Keratinocyte (primary cell): ENCODE measurements around the gene CHST7. TPM values are rescaled to one million over a fixed set of nuclear protein-coding genes. Genes with fewer than 3 reads are reported as not detected.

ENCODE experiments used
- DNase-seq: peaks from one replicate; pipeline ENCODE4 v3.0.0-alpha.2; 2011; ENCODE audit warnings: low read depth, missing footprints, low spot score
- FAIRE-seq: peaks from 2 replicates; lab custom pipeline; 2011; peaks lifted over from hg19 to GRCh38; lab: Jason Lieb, UNC
- H2AFZ ChIP-seq: 2 replicates; pipeline ENCODE4 v1.6.0; 2012; ENCODE audit warnings: low read length, control low read depth, inconsistent platforms; ENCODE audit not compliant: control insufficient read depth
- H3K27ac ChIP-seq: 2 replicates; pipeline ENCODE4 v1.5.1; 2011; ENCODE audit warnings: low read length; ENCODE audit not compliant: control insufficient read depth, insufficient read depth
- H3K27me3 ChIP-seq: 3 replicates; pipeline ENCODE4 v1.6.0; 2011; ENCODE audit warnings: low read length; ENCODE audit not compliant: control insufficient read depth, insufficient read depth; ENCODE audit errors: extremely low read depth
- H3K36me3 ChIP-seq, 2 experiments: 2 replicates in 1 of 2; 3 replicates in 1 of 2; pipeline ENCODE4 v1.5.1; 2011; ENCODE audit warnings: low read length in 2 of 2, mild to moderate bottlenecking in 1 of 2; ENCODE audit not compliant: control insufficient read depth in 2 of 2, insufficient read depth in 2 of 2; ENCODE audit errors: extremely low read depth in 1 of 2
- H3K4me1 ChIP-seq: 3 replicates; pipeline ENCODE4 v1.5.1; 2011; ENCODE audit warnings: low read length; ENCODE audit not compliant: control insufficient read depth, insufficient read depth; ENCODE audit errors: extremely low read depth
- H3K4me2 ChIP-seq: 3 replicates; pipeline ENCODE4 v1.6.0; 2011; ENCODE audit warnings: low read depth, low read length; ENCODE audit not compliant: control insufficient read depth, insufficient read depth; ENCODE audit errors: extremely low read depth
- H3K4me3 ChIP-seq, 3 experiments: fragments of 200-600 bp in 1 of 3; sonication (generic) in 1 of 3; 2 replicates in 2 of 3; 3 replicates in 1 of 3; pipeline ENCODE4 v1.5.1; 2011 to 2016; ENCODE audit warnings: low read length in 3 of 3, mild to moderate bottlenecking in 3 of 3, control low read depth in 2 of 3, inconsistent platforms in 1 of 3, low read depth in 1 of 3, mixed read lengths in 1 of 3, mixed run types in 1 of 3, moderate library complexity in 1 of 3; ENCODE audit not compliant: control insufficient read depth in 2 of 3, insufficient read depth in 2 of 3; ENCODE audit errors: extremely low read depth in 1 of 3
- H3K79me2 ChIP-seq: 2 replicates; pipeline ENCODE4 v1.6.0; 2012; ENCODE audit warnings: low read length; ENCODE audit not compliant: control insufficient read depth, insufficient read depth
- H3K9ac ChIP-seq: 3 replicates; pipeline ENCODE4 v1.6.0; 2011; ENCODE audit warnings: low read length; ENCODE audit not compliant: control insufficient read depth, insufficient read depth; ENCODE audit errors: extremely low read depth
- H3K9me1 ChIP-seq: 3 replicates; pipeline ENCODE4 v1.6.0; 2011; ENCODE audit warnings: low read length; ENCODE audit not compliant: control insufficient read depth, insufficient read depth; ENCODE audit errors: extremely low read depth
- H3K9me3 ChIP-seq: 2 replicates; pipeline ENCODE4 v1.5.1; 2012; ENCODE audit warnings: low read depth, low read length; ENCODE audit not compliant: control insufficient read depth
- H4K20me1 ChIP-seq: 3 replicates; pipeline ENCODE4 v1.6.0; 2011; ENCODE audit warnings: low read length; ENCODE audit not compliant: control insufficient read depth, insufficient read depth; ENCODE audit errors: extremely low read depth
- EZH2 ChIP-seq: IDR thresholded peaks from one replicate; pipeline ENCODE4 v1.6.1; 2012; ENCODE audit warnings: inconsistent platforms, mild to moderate bottlenecking, low read length, moderate library complexity
- dilution Hi-C: fragments of 300-500 bp; cut with MboI; formaldehyde crosslinking; loops from one replicate; pipeline ENCODE4 v1.7.0; 2020; ENCODE audit warnings: low sequenced_read_pairs; ENCODE audit not compliant: extremely low pct_ligation_motif_present
- polyA plus RNA-seq, 5 experiments: library from polyadenylated mRNA; depleted of rRNA in 3 of 5; stranded (reverse) in 3 of 5; stranded (forward) in 1 of 5; unstranded in 1 of 5; fragments of >200 nt; gene quantifications; 1 replicate in 1 of 5; 2 replicates in 3 of 5; 3 replicates in 1 of 5; pipeline versions ENCODE4 v1.2.1 to v1.2.3, GENCODE V29; 2011 to 2012; ENCODE audit warnings: missing spikeins in 2 of 5, low read depth in 1 of 5, low replicate concordance in 1 of 5
- TF ChIP-seq, protein P1 (sequence below), 3 experiments: IDR thresholded peaks in 1 of 3; conservative IDR thresholded peaks in 1 of 3; optimal IDR thresholded peaks in 1 of 3; 2 replicates in 2 of 3; 3 replicates in 1 of 3; pipeline versions ENCODE3 to v1.5.1; 2011; ENCODE audit warnings: low read length in 3 of 3, mild to moderate bottlenecking in 3 of 3, moderate library complexity in 2 of 3, control low read depth in 1 of 3, inconsistent platforms in 1 of 3; ENCODE audit not compliant: insufficient read depth in 2 of 3; ENCODE audit errors: extremely low read depth in 1 of 3

The CHST7 gene
- polyA plus RNA-seq, 1 donor (not counting 4 experiments of a cell fraction or from before 2014, with no cell fraction given) = 0.39 TPM

GRCh38 chrX:46602468-46603102, 29.0 kb downstream of the CHST7 start:
- Histone ChIP-seq H3K9me1 (no peaks in the 10 kb centered on the region), H3K36me3 (no peaks in the 10 kb centered on the region), H3K4me3 (no peak overlapping the region), H3K27me3 (no peaks in the 10 kb centered on the region), H3K79me2 (no peaks in the 10 kb centered on the region), H3K4me1 (no peaks in the 10 kb centered on the region), H4K20me1 (no peaks in the 10 kb centered on the region), H2AFZ (no peak overlapping the region), H3K9ac (no peak overlapping the region), H3K27ac (no peak overlapping the region), H3K9me3 (no peaks in the 10 kb centered on the region), H3K4me2 (no peak overlapping the region)
- FAIRE-seq (no peak), DNase-seq (no peak)
- no peak for TF ChIP-seq EZH2
- TF ChIP-seq, protein P1, sequence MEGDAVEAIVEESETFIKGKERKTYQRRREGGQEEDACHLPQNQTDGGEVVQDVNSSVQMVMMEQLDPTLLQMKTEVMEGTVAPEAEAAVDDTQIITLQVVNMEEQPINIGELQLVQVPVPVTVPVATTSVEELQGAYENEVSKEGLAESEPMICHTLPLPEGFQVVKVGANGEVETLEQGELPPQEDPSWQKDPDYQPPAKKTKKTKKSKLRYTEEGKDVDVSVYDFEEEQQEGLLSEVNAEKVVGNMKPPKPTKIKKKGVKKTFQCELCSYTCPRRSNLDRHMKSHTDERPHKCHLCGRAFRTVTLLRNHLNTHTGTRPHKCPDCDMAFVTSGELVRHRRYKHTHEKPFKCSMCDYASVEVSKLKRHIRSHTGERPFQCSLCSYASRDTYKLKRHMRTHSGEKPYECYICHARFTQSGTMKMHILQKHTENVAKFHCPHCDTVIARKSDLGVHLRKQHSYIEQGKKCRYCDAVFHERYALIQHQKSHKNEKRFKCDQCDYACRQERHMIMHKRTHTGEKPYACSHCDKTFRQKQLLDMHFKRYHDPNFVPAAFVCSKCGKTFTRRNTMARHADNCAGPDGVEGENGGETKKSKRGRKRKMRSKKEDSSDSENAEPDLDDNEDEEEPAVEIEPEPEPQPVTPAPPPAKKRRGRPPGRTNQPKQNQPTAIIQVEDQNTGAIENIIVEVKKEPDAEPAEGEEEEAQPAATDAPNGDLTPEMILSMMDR (optimal IDR thresholded peaks at IDR 0.05 in 1 of 3, IDR thresholded peaks at IDR 0.05 in 1 of 3, conservative IDR thresholded peaks at IDR 0.05 in 1 of 3; ENCODE audit: extremely low read depth in 1 of 3, insufficient read depth in 2 of 3, low read length in 3 of 3) = no peak
- dilution Hi-C loops = no loop called here

- Histone ChIP-seq H3K9me3 (no peaks in the 10 kb centered on the region), H2AFZ (no peak overlapping the region), H3K9ac (no peak overlapping the region), H3K36me3 (no peaks in the 10 kb centered on the region), H3K4me2 (no peak overlapping the region), H3K4me1 (no peaks in the 10 kb centered on the region), H3K9me1 (no peaks in the 10 kb centered on the region), H4K20me1 (no peaks in the 10 kb centered on the region), H3K27ac (no peak overlapping the region), H3K27me3 (no peaks in the 10 kb centered on the region), H3K79me2 (no peaks in the 10 kb centered on the region), H3K4me3 (no peak overlapping the region)
- DNase-seq (no peak), FAIRE-seq (no peak)
- no peak for TF ChIP-seq EZH2
- TF ChIP-seq, protein P1 (optimal IDR thresholded peaks at IDR 0.05 in 1 of 3, IDR thresholded peaks at IDR 0.05 in 1 of 3, conservative IDR thresholded peaks at IDR 0.05 in 1 of 3; ENCODE audit: extremely low read depth in 1 of 3, insufficient read depth in 2 of 3, low read length in 3 of 3) = no peak
- dilution Hi-C loops = no loop called here
Observed at GRCh38 chrX:46607916-46608315, 34.4 kb downstream of the CHST7 start.
